GM19372 (cell line): ENCODE results near the gene IL20.

Experiments used
- ATAC-seq: cut with Tn5 transposase; IDR thresholded peaks from one replicate; pipeline ENCODE4 v1.9.1; 2021; ENCODE audit warnings: mild to moderate bottlenecking, low read depth, moderate library complexity; ENCODE audit not compliant: unreplicated experiment

Gene IL20

DNA sequence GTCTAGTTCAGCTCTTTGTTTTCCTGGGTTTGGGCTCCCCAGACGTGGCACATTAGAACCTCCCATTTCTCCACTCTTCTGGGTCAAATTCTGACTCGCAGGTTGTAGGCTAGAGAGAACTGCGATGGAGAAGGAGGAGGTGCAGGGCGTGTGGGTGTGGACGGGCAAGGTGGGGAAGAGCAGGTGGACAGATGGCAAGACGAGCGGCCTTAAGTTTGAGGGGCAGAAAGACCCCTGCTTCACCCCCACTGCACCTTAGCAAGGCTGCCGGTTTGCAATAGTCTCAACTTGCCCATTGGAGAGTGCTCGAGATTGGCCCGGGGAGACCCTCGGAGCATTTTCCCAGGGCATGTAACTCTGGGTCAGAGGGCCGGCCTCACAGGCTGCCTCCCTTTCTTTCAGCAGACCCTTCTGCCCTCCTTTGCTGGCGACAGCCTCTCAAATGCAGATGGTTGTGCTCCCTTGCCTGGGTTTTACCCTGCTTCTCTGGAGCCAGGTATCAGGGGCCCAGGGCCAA lies 33.5 kb downstream of the IL20 start:
- no peak for ATAC-seq

DNA sequence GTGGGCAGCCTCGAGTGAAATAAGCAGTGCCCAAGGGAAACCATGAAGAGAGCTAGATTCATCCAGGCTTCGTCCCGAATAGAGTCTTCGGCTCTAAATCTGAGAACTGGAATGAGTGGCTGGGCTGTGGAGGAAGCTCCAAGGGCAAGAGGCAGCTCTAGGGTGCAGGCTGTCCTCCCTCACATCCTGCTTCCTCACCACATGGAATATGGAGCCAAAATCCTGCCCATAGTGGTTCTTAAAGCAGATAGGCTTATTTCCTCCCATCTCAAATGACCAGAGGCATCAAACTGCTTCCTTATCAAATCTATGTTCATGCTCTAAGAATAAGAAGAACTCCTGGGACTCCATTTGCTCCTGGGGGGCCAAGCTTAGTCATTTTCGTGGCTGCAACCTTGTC lies 34.3 kb downstream of the IL20 start:
- ATAC-seq, result no peak

DNA sequence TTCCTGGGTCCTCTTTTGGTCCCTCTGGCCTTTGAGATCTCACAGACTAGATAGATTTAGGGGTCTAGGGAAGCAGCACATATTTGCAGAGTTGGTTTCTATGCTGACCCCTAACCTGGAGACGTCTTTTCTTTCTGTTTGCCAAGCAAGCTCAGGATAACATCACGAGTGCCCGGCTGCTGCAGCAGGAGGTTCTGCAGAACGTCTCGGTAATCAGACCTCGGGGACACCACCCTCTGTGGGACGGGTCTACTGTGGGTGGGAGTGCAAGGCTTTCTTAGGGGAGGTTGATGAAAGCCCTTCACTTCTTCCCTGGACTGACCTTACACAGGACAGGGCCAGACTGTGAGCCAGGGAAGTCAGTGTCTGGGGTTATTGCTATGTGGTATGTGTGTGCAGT lies 34.7 kb downstream of the IL20 start:
- ATAC-seq, result no peak

DNA sequence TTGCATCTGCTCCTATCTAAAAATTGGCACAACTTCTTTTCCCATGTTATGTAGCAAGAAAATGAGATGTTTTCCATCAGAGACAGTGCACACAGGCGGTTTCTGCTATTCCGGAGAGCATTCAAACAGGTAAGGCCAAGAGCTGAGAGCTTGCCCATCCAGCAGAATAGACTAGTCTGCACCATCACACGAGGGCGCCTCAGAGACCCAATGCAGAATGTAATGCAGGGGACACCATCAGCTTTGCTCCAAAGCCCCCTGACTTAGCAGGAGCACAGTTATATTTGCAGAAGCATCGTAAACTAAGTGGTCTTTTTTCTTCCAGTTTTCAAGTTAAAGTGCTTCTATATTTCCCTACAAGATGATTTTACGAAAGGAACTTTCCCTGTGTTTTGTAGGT lies 36.5 kb downstream of the IL20 start:
- no peak for ATAC-seq

DNA sequence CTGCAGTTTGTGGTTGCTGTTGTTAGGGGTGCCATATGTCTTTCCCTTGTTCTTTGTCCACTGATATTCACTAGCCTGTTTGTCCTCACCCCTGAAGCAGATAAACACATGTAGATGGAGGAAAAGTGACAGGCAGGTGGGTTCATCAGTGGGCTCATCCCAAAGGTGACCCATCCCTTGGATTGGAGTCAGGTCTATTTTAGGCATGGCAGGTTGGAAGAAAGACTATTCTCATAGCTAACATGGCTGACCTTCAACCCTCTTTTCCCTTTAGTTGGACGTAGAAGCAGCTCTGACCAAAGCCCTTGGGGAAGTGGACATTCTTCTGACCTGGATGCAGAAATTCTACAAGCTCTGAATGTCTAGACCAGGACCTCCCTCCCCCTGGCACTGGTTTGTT lies 37.3 kb downstream of the IL20 start:
- ATAC-seq, result no peak

DNA sequence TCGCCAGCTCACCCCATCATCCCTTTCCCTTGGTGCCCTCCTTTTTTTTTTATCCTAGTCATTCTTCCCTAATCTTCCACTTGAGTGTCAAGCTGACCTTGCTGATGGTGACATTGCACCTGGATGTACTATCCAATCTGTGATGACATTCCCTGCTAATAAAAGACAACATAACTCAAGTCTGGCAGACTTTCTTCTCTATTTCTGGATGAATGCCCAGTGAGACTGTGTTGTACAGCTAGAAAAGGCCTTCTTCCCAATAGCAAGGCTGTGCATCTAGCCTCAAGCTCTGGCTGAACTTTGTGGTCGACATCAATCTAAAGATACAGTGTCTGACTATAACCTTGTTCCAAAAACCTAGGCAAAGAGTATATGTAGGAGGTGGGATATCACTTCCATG lies 38.3 kb downstream of the IL20 start:
- no peak for ATAC-seq

DNA sequence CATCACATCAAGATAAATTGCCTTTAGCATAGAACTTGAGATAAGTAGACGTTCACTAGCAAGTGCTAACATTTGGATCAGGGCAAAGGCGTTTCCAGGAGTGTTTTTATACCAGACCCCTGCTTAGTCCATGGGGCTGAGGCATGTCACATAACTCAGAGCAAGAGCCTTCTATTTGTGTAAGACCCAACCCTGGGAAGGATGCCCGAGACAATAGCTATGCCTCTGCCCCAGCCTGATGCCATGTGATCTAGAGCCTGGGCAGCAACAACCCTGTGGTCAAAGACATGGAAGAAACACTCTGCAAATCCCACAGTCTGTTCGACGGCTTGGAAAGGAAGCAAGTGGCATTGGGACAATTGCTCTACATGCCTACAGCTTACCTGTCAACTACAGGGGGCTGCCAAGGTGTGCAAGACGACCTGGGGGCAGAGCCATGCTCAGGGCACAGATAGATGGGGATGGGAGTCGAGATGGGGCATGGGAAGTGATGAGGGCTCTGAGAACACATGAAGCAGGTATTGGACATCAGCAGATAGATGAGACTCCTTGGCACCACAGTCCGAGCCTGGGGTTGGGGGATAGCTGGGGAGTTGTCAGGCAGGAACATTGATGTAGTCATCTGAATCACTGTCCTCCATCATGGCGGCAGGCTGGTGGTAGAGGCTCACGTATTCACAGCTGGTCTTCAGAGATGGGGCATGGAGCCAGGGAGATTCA lies 39.2 kb downstream of the IL20 start:
- no peak for ATAC-seq

DNA sequence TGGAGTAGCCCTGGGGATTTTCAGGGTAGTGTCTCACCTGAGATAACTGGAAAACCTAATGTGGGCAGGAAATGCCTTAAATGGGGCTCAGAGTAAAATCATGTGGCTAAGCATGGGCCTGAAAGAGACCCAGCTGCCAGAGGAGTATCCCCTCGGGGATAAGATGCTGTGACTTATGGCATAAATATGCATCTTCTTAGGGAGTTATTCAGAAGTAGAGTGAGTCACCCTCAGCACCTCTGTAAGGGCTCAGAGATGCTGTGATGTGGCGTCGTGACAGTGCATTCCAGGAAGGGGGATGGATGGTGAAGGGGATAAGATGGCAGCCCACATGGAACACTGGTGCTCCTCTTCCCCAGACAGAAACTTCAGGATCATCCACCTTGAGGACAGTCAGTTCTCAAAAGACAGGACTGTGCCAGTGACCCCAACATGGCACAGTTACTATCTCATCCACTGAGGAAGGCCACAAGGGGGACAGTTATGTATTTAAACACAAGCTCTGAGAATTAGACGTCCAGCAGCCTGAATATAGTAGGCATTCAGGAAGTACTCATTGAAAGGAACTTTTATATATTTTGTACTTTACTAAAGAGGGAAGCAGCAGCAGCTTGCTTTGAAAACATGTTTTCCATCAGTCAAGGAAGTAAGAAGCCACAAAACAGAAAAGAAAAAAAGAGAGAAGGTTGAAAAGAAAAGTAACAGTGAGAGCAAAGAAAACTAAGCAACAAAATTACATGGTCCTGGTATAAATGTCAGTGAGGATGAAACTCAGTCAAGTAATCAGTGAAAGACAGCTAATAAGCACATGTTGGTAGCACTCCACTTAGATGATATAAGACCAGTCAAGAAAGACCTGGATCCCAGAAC lies 40.1 kb downstream of the IL20 start:
- no peak for ATAC-seq

DNA sequence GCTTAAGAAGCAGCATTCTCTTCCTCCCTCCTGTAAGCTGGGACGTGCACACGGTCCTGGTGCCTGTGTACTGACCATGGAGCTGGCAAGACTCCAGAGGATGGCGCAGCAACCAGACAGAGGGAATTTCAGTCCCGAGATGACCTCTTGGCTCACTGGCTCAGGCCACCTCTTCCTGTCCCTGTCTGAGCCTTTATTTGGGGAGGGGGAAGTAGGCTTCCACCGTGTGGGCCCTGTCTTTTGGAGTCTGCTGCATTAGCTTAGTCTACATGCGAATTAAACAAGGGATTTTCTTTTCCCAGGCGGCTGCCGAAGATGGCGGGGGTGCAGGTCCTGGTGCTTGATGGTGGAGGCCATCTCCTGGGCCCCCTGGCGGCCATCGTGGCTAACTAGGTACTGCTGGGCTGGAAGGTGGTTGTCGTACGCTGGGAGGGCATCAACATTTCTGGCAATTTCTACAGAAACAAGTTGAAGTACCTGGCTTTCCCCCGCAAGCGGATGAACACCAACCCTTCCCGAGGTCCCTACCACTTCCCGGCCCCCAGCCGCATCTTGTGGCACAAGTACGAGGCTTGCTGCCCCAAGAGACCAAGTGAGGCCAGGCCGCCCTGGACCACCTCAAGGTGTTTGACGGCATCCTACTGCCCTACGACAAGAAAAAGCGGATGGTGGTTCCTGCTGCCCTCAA lies 42.0 kb downstream of the IL20 start:
- ATAC-seq, result no peak

DNA sequence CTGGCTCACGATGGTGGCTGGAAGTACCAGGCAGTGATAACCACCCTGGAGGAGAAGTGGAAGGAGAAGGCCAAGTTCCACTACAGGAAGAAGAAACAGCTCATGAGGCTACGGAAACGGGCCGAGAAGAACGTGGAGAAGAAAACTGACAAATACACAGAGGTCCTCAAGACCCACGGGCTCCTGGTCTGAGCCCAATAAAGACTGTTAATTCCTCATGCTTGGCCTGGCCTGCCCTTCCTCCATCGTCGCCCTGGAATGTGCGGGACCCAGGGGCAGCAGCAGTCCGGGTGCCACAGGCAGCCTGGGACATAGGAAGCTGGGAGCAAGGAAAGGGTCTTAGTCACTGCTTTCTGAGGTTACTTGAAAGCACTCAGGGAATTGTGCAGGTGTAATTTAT lies 42.6 kb downstream of the IL20 start:
- ATAC-seq, result no peak

DNA sequence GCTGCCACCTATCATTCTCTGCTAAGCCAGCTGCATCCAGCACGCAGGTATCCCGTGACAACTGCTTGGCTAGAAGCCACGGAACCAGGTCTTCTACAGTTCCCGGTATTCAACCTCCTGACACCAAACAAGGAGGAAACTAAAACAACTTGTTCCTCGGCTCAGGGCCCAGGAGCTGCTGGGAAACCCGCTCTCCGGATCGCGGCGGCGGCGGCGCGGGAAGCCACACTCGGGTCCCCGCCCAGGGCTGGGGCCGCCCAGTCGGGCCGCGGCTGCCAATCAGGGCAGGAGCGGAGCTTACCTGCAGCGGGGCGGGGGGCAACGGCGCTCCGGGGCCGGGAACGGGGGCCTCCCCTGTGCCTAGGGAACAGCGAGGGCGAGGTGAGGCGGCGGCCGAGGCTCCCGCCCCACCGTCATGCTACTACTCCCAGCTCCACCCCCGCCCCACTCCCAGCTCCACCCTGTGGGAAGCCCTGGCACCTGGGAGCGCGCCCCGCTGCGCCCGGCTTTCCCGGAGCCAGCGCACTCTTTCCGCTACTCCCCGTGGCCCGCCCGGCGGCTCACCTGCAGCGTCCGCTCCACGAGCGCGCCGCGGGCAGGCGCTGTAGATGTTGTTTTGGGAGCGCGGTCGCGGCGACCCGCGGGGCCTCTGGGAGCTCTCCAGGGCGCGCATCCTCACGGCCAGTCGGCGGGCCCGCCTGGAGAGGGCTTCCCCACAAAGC lies 43.9 kb downstream of the IL20 start:
- no peak for ATAC-seq

DNA sequence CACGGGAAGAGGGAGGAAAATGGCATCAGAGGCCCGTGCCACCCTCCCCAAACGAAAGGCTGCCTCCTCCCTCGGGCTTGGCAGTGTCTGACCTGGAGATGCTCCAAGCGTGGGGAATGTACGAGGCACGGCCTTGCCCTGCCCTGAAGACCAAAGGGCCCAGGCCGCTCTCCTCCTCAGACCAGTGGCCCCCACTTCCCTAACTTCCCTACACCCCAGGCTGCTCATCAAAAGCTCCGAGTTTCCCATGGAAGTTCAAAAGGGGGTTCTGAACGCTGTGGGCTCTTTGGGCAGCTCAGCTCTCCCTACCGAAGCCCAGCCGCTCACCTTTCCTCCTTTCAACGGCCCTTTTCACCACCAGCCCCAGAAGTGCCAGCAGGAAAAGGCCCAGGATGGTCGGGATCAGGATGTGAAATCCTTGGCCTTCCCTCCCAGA lies 44.5 kb downstream of the IL20 start:
- ATAC-seq, result no peak

DNA sequence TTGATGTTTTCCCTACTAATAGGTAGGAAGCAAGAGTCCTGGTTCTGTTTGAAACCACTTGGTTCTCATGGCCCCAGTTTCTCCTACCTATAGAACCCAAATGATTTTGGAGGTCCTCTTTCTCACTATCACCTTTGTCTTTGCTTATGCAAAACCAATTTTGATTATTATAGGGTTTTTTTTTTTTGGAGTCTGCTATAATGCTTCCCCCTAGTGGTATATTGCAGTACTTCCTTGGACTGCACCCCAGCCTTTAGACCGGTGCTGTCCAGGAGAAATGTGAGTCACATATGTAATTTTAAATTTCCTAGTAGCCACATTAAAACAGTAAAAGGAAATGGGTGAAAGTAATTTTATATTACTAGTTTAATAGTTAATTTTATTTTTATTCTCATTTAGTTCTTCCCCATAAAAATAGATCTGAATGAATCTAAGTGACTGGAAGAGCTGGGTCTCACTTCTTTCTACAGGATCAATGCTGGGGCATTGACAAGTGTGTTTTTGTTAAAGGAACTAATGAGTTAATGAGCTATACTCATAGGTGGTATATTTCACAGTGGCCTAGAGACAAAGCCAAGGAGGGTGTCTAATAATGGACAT lies 45.7 kb downstream of the IL20 start:
- ATAC-seq, result no peak

DNA sequence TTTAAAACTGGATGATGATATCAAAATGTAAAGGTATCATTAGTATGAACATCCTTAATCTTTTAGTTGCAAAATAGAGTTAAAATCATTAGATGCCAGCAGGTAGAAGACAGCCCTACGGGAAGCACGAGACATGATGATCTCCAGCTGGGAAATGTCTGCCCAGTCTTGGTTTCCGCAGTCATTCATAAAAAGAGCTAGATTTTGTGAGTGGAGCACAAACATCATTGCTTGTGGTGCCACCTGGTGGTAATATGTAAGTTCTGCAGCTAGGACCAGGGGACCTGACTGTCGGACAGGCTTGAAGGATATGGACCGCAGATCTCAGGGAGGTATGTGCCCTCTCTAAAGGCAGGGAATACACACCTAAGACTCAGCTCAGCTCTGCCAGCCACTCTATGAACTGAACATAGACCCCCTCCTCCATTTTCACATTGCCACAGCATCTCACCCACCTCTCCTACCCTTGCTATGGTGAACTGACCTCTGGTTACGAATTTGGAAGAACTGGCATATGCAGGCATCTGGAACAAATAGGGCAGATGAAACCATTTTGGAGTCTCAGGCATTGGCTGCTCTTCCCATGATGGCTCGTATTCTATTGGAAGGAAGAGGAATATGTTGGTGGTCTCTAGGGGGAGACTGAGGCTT lies 47.1 kb downstream of the IL20 start:
- peak; percentile 54 for ATAC-seq

DNA sequence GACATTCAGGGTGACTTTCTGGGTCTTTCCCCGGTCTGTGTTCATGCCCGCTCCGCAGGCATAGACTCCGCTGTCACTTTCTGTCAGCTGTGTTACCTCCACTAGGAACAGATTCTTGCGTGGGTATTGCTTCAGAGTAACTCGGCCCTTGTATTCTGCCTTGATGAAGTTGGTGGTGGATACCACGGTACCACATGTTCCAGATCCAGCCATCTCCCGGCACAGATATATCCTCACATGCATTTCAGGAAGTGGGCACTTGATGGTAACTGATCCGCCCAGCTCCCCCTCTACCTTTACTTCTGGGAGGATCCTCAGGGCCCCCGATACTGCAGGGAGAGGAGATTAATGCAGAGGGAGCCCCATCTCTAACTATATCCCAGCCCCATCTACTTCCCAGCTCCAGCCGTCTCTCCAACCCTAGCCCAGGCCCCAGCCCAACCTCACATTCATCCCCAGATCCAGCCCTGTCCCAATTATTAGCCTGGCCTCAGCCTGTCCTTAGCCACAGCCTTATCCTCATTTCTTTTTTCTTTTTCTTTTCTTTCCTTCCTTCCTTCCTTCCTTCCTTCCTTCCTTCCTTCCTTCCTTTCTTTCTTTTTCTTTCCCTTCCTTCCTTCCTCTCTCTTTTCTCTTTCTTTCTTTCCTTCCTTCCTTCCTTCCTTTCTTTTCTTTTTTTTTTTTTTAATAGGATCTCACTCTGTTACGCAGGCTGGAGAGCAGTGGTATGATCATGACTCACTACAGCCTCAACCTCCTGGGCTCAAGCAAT lies 48.5 kb downstream of the IL20 start:
- ATAC-seq, result no peak

DNA sequence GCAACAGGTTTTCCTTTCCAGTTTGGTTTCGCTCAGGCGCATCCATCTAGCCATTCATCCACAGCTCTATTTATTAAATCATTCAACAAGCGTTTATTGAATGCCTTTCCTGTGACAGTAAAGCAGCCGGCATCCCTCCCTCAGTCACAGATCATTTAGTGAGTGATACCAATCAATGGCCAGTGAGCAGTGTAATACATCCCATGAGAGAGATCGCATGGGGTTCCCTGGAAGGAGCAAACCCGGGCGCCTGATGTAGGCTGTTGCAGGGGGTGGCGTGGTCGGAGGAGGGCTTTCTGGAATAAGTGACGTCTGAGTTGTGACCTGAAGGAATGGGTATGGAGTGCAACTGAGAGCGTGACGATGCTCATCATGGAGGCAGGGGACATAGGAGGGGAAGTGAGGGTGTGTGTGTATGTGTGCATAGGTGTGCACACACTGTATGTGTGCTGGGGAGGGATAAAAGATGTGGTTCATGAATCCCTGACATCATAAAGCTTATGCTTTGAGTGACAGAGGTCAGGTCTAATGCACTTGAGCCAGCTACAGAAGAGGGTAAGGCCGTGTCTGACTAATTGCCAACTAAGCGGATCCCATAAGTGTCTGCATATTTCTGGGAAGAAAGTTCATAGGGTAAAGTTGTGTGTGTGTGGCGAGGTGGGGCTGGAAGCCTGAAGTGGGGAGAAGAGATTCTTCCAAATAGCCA lies 49.8 kb downstream of the IL20 start:
- ATAC-seq, result no peak

DNA sequence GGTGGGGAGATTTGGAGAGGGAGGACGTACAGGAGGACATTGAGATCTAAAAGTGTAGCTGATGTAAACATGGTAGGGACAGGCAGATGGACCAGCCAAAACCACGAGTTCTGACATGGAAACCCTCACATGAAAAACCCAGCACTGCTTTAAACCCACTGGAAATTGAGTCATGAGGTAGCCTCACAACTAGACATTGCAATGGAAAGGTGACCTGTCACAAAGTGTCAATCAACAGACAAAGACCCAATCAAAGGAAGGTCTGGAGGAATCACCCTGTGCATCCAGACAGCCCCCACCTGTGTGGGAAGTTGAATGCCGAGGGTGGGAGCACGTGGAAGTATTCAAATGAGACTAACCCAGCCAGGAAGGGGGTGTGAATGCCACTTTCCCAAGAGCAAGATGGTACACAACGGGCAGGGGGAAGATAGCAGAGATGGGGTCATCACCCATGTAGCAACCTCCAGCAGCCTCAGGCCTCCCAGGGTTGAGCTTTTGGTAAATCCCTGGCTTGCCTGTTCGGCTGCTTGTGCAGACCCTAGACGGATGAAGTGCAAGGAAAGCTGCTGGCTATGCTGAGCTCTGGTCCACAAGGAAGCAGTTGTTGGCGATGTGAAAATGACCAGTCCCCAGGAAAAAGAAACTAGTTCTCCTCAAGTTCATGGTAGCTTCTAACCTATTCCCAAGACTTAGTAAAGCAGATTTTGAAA lies 50.7 kb downstream of the IL20 start:
- no peak for ATAC-seq

DNA sequence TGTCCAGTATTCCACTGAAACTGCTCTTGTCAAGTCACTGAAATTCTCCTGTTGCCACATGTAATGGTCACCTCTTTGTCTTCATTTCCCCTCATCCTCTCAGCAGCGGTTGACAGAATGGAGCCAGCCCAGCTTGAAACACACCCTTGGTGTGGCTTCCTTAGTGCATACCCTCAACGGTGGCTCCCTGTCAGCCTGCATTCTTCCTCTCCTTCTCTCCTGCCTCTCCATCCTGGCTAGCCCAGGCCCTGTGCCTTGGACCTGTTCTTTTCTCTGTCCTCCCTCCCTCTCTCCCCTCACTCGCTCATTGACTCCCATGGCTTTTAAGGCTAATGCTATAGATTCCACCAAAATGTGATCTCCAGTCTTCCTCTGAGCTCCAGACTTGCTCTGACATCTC lies 52.7 kb downstream of the IL20 start:
- ATAC-seq, result no peak
